ENCODE results near the gene RPS6KA5. TPM values are rescaled to one million over a fixed set of nuclear protein-coding genes. Genes with fewer than 3 reads are reported as not detected.

The RPS6KA5 gene
- total RNA-seq, 1 donor from 2014 or later = 4.4 TPM

GRCh38 chr14:91056361-91056760 lies 4.1 kb downstream of the RPS6KA5 start:
- Mint-ChIP-seq H3K4me1 (ENCODE audit: low read depth) (peaks cover 5% of the 10 kb centered on the region), H3K27ac (no peak overlapping the region), H3K4me3 (ENCODE audit: low read depth) (no peak overlapping the region), H3K27me3 (no peaks in the 10 kb centered on the region), H3K9me3 (ENCODE audit: low read depth) (peaks cover 3% of the 10 kb centered on the region), H3K36me3 (ENCODE audit: insufficient read depth) (no peaks in the 10 kb centered on the region)
- DNase-seq (ENCODE audit: low spot score, unreplicated experiment) = no peak
- no peak for TF ChIP-seq CTCF (IDR thresholded peaks at IDR 0.05; ENCODE audit: unreplicated experiment)

- H3K36me3 Mint-ChIP-seq (ENCODE audit: insufficient read depth) = no peaks in the 10 kb centered on the region
- H3K4me1 Mint-ChIP-seq (ENCODE audit: low read depth) = peaks cover 5% of the 10 kb centered on the region
- no peak overlapping the region for H3K4me3 Mint-ChIP-seq (ENCODE audit: low read depth)
- no peak for TF ChIP-seq CTCF (IDR thresholded peaks at IDR 0.05; ENCODE audit: unreplicated experiment)
- no peak for DNase-seq (ENCODE audit: low spot score, unreplicated experiment)
- no peak overlapping the region for H3K27ac Mint-ChIP-seq
- no peaks in the 10 kb centered on the region for H3K27me3 Mint-ChIP-seq
- peaks cover 3% of the 10 kb centered on the region for H3K9me3 Mint-ChIP-seq (ENCODE audit: low read depth)
Measured at GRCh38 chr14:91055016-91055415, 5.4 kb downstream of the RPS6KA5 start.

GRCh38 chr14:91048676-91049075 lies 11.8 kb downstream of the RPS6KA5 start:
- Mint-ChIP-seq H3K9me3 (ENCODE audit: low read depth) (peaks cover 3% of the 10 kb centered on the region), H3K36me3 (ENCODE audit: insufficient read depth) (no peaks in the 10 kb centered on the region), H3K27ac (no peak overlapping the region), H3K4me3 (ENCODE audit: low read depth) (no peak overlapping the region), H3K27me3 (no peaks in the 10 kb centered on the region), H3K4me1 (ENCODE audit: low read depth) (peaks cover under 1% of the 10 kb centered on the region)
- no peak for TF ChIP-seq CTCF (IDR thresholded peaks at IDR 0.05; ENCODE audit: unreplicated experiment)
- DNase-seq (ENCODE audit: low spot score, unreplicated experiment) = no peak

- TF ChIP-seq CTCF (IDR thresholded peaks at IDR 0.05; ENCODE audit: unreplicated experiment) = no peak
- no peak for DNase-seq (ENCODE audit: low spot score, unreplicated experiment)
- no peaks in the 10 kb centered on the region for H3K4me1 Mint-ChIP-seq (ENCODE audit: low read depth)
- H3K27me3 Mint-ChIP-seq = no peaks in the 10 kb centered on the region
- peaks cover 3% of the 10 kb centered on the region for H3K9me3 Mint-ChIP-seq (ENCODE audit: low read depth)
- no peaks in the 10 kb centered on the region for H3K36me3 Mint-ChIP-seq (ENCODE audit: insufficient read depth)
- H3K4me3 Mint-ChIP-seq (ENCODE audit: low read depth) = no peak overlapping the region
- no peak overlapping the region for H3K27ac Mint-ChIP-seq
Measured at GRCh38 chr14:91048265-91048664, 12.2 kb downstream of the RPS6KA5 start.

- no peak overlapping the region for H3K27ac Mint-ChIP-seq
- TF ChIP-seq CTCF (IDR thresholded peaks at IDR 0.05; ENCODE audit: unreplicated experiment) = no peak
- H3K4me1 Mint-ChIP-seq (ENCODE audit: low read depth) = no peaks in the 10 kb centered on the region
- H3K36me3 Mint-ChIP-seq (ENCODE audit: insufficient read depth) = no peaks in the 10 kb centered on the region
- H3K4me3 Mint-ChIP-seq (ENCODE audit: low read depth) = no peak overlapping the region
- no peak for DNase-seq (ENCODE audit: low spot score, unreplicated experiment)
- H3K27me3 Mint-ChIP-seq = no peaks in the 10 kb centered on the region
- H3K9me3 Mint-ChIP-seq (ENCODE audit: low read depth) = no peaks in the 10 kb centered on the region
Measured at GRCh38 chr14:91047174-91047753, 13.2 kb downstream of the RPS6KA5 start.
